SK-N-SH treated with all-trans-retinoic acid at 6 μM for 48 hours (cell line): ENCODE measurements around the gene QKI.

ENCODE experiments used
- ATAC-seq: fragments of 200-7000 bp; cut with Tn5 transposase; 3 replicates; pipeline ENCODE4 v1.9.1; 2020; ENCODE audit warnings: mild to moderate bottlenecking, moderate library complexity
- BACH2 ChIP-seq: fragments of 250-450 bp; sonication (Bioruptor Pico); IDR thresholded peaks from 2 replicates; pipeline ENCODE4 v1.9.0; 2021; ENCODE audit warnings: mild to moderate bottlenecking, borderline replicate concordance
- CREB5 ChIP-seq: fragments of 250-450 bp; sonication (Bioruptor Pico); IDR thresholded peaks from 2 replicates; pipeline ENCODE4 v1.5.1; 2020; ENCODE audit warnings: low read depth, mild to moderate bottlenecking, moderate library complexity
- CSDC2 ChIP-seq: fragments of 250-450 bp; sonication (Bioruptor Pico); IDR thresholded peaks from 2 replicates; pipeline ENCODE4 v1.5.0; 2020; ENCODE audit warnings: mild to moderate bottlenecking, moderate library complexity
- CSRNP3 ChIP-seq: fragments of 250-450 bp; sonication (Bioruptor Pico); IDR thresholded peaks from 2 replicates; pipeline ENCODE4 v1.5.1; 2021; ENCODE audit warnings: mild to moderate bottlenecking, moderate library complexity
- ISL1 ChIP-seq: fragments of 250-450 bp; sonication (Bioruptor Pico); IDR thresholded peaks from 2 replicates; pipeline ENCODE4 v2.1.2; 2022; ENCODE audit warnings: mild to moderate bottlenecking, moderate library complexity
- PATZ1 ChIP-seq: fragments of 250-450 bp; sonication (Bioruptor Pico); IDR thresholded peaks from 2 replicates; pipeline ENCODE4 v1.8.0; 2020; ENCODE audit warnings: mild to moderate bottlenecking, moderate library complexity, borderline replicate concordance
- POU6F1 ChIP-seq: fragments of 250-450 bp; sonication (Bioruptor Pico); IDR thresholded peaks from 2 replicates; pipeline ENCODE4 v1.8.0; 2021; ENCODE audit warnings: low read depth, mild to moderate bottlenecking, moderate library complexity, borderline replicate concordance
- RARB ChIP-seq: fragments of 250-450 bp; sonication (Bioruptor Pico); IDR thresholded peaks from 2 replicates; pipeline ENCODE4 v1.8.0; 2021; ENCODE audit warnings: mild to moderate bottlenecking, moderate library complexity
- SNAI2 ChIP-seq: fragments of 250-450 bp; sonication (Bioruptor Pico); IDR thresholded peaks from 2 replicates; pipeline ENCODE4 v1.5.0; 2020; ENCODE audit warnings: mild to moderate bottlenecking, moderate library complexity
- TOX ChIP-seq: fragments of 250-450 bp; sonication (Bioruptor Pico); IDR thresholded peaks from 2 replicates; pipeline ENCODE4 v1.8.0; 2021; ENCODE audit warnings: mild to moderate bottlenecking, moderate library complexity, borderline replicate concordance
- TSHZ2 ChIP-seq: fragments of 250-450 bp; sonication (Bioruptor Pico); IDR thresholded peaks from 2 replicates; pipeline ENCODE4 v1.5.0; 2020; ENCODE audit warnings: mild to moderate bottlenecking, moderate library complexity
- ZC3H10 ChIP-seq: fragments of 250-450 bp; sonication (Bioruptor Pico); IDR thresholded peaks from 2 replicates; pipeline ENCODE4 v1.5.1; 2021; ENCODE audit warnings: mild to moderate bottlenecking, moderate library complexity
- ZFP3 ChIP-seq: fragments of 250-450 bp; sonication (Bioruptor Pico); IDR thresholded peaks from 2 replicates; pipeline ENCODE4 v1.5.0; 2020; ENCODE audit warnings: mild to moderate bottlenecking, moderate library complexity
- ZFP30 ChIP-seq: fragments of 450-650 bp; formaldehyde crosslinking; IDR thresholded peaks from 2 replicates; pipeline ENCODE4 v1.5.0; 2022; ENCODE audit warnings: mild to moderate bottlenecking, moderate library complexity
- ZNF565 ChIP-seq: fragments of 450-650 bp; formaldehyde crosslinking; conservative IDR thresholded peaks from 2 replicates; pipeline ENCODE4 v1.5.0; 2020; ENCODE audit warnings: low read depth, mild to moderate bottlenecking, moderate library complexity
- ZNF70 ChIP-seq: fragments of 450-650 bp; formaldehyde crosslinking; IDR thresholded peaks from 2 replicates; pipeline ENCODE4 v1.5.0; 2020; ENCODE audit warnings: mild to moderate bottlenecking, moderate library complexity
- ZNF8 ChIP-seq: fragments of 450-650 bp; formaldehyde crosslinking; IDR thresholded peaks from 2 replicates; pipeline ENCODE4 v1.5.0; 2020; ENCODE audit warnings: mild to moderate bottlenecking, moderate library complexity

The QKI gene

GRCh38 chr6:163459536-163459935, 45.0 kb downstream of the QKI start:
- no peak for TF ChIP-seq ZNF70 (CRISPR knock-in tag)
- TF ChIP-seq ZNF8 (CRISPR knock-in tag), result no peak
- TF ChIP-seq RARB (CRISPR knock-in tag), result no peak
- TF ChIP-seq TSHZ2 (CRISPR knock-in tag), result no peak
- TF ChIP-seq PATZ1 (CRISPR knock-in tag), result no peak
- TF ChIP-seq CREB5 (CRISPR knock-in tag), result no peak
- no peak for TF ChIP-seq ZFP30 (CRISPR knock-in tag)
- TF ChIP-seq ZC3H10 (CRISPR knock-in tag), result no peak
- TF ChIP-seq CSDC2 (CRISPR knock-in tag), result no peak
- no peak for TF ChIP-seq POU6F1
- no peak for TF ChIP-seq BACH2 (CRISPR knock-in tag)
- no peak for TF ChIP-seq ZNF565 (CRISPR knock-in tag)
- ATAC-seq, result no peak

GRCh38 chr6:163460307-163460782, 45.8 kb downstream of the QKI start:
- TF ChIP-seq ZNF8 (CRISPR knock-in tag), result no peak
- TF ChIP-seq ZC3H10 (CRISPR knock-in tag), result no peak
- no peak for TF ChIP-seq ZFP3 (CRISPR knock-in tag)
- TF ChIP-seq RARB (CRISPR knock-in tag), result no peak
- no peak for TF ChIP-seq ZFP30 (CRISPR knock-in tag)
- TF ChIP-seq TOX, result no peak
- TF ChIP-seq SNAI2 (CRISPR knock-in tag), result no peak
- TF ChIP-seq CSRNP3 (CRISPR knock-in tag), result no peak
- no peak for TF ChIP-seq ZNF565 (CRISPR knock-in tag)
- TF ChIP-seq BACH2 (CRISPR knock-in tag), result no peak
- TF ChIP-seq CSDC2 (CRISPR knock-in tag), result no peak
- no peak for TF ChIP-seq POU6F1
- no peak for TF ChIP-seq ISL1
- no peak for TF ChIP-seq TSHZ2 (CRISPR knock-in tag)
- no peak for ATAC-seq
